HS-27A (cell line): ENCODE measurements around the gene ETHE1.

Source experiments
- DNase-seq: peaks from one replicate; pipeline ENCODE4 v3.0.0-alpha.2; 2012; ENCODE audit warnings: low read depth, missing footprints

Gene ETHE1

GRCh38 chr19:43464134-43464775 is 62.7 kb downstream of the ETHE1 start:
- DNase-seq, result no peak

GRCh38 chr19:43463381-43464133 is 63.4 kb downstream of the ETHE1 start:
- DNase-seq, result peak; percentile 82

- DNase-seq, result no peak
Observed at GRCh38 chr19:43462785-43463380, 64.1 kb downstream of the ETHE1 start.

- no peak for DNase-seq
Observed at GRCh38 chr19:43462383-43462782, 64.6 kb downstream of the ETHE1 start.

- DNase-seq, result no peak
Observed at GRCh38 chr19:43461303-43461702, 65.7 kb downstream of the ETHE1 start.

GRCh38 chr19:43460362-43461016 is 66.5 kb downstream of the ETHE1 start:
- DNase-seq, result no peak

- no peak for DNase-seq
Observed at GRCh38 chr19:43457809-43458208, 69.2 kb downstream of the ETHE1 start.
